Hematopoietic multipotent progenitor cell (in vitro differentiated cells): ENCODE measurements around the gene EIF5AL1. TPM values are rescaled to one million over a fixed set of nuclear protein-coding genes. Genes with fewer than 3 reads are reported as not detected.
A peak's percentile ranks its signal among the peaks of the same experiment; 100 is the strongest.
"Not testable (repeated sequence)": the region's sequence is repeated elsewhere in the genome, so short reads cannot be mapped to it uniquely, and the experiment has no call there.

Experiments used
- DNase-seq, 3 donors: peaks; one replicate each; pipeline ENCODE4 v3.0.0-alpha.2; 2011 to 2015; ENCODE audit warnings: low read depth in 2 of 3, low spot score in 2 of 3
- total RNA-seq: library from RNA; depleted of rRNA; stranded (reverse); fragments of >200 nt; gene quantifications from one replicate; pipeline ENCODE4 v1.2.3, GENCODE V29; 2012

Gene EIF5AL1
- total RNA-seq, 1 donor: 0.27 TPM

DNA sequence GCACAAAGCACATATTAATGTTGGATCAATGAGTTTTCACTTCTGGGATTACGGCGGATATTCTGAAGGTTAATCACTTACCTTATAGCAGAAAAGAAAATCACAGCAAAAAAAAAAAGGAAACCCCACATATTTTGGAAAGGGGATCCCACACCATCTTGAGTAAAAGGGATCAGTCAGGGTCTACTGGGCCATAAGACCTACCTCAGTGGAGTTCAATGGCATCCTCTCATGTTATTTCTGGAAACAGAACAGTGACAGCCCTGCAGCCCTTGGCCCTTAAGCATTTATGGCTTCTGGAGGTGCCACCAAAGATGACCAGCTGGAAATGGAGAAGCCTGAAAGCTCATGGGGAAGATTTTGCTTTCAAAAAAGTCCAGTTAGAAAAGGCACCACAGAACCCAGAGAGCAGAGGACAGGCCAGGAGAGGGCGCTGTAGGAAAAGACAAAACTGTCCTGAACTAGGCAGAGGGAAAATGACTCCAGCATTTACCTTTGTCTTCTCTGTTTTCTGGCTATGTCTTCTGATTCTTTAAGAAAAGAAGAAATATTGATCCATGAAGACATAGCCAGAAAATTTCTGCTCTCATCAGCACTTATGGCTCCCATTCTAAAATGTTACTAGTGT, 2.9 kb upstream of the EIF5AL1 start:
- not testable (repeated sequence) for DNase-seq

DNA sequence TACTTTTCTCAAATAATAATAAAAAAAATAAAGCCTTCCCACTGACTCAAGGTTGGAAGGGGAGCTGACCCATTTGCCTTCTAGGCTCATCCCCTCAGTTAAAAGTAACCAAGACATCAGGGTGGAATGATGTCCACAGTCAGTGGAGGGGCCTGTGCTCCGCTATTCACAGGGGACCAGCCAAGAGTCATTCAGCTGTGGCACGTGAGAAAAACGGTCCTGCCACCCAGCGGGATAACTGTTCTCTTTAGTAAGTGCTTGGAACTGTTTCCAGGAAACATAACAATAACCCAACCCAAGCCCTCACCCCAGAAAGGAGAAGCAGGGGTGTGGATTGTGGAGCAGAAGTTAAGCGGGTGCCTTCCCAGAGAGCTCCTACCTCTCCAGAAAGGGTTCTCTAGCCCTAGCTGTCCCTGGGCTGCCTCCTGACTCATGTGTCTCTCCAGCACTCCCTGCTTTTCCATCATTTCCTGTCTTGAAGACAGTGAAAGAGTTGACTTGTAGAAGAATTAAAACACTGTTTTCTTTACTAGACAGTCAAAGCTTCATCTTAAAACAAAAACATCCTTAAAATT, 2.3 kb upstream of the EIF5AL1 start:
- DNase-seq: not testable (repeated sequence)

DNA sequence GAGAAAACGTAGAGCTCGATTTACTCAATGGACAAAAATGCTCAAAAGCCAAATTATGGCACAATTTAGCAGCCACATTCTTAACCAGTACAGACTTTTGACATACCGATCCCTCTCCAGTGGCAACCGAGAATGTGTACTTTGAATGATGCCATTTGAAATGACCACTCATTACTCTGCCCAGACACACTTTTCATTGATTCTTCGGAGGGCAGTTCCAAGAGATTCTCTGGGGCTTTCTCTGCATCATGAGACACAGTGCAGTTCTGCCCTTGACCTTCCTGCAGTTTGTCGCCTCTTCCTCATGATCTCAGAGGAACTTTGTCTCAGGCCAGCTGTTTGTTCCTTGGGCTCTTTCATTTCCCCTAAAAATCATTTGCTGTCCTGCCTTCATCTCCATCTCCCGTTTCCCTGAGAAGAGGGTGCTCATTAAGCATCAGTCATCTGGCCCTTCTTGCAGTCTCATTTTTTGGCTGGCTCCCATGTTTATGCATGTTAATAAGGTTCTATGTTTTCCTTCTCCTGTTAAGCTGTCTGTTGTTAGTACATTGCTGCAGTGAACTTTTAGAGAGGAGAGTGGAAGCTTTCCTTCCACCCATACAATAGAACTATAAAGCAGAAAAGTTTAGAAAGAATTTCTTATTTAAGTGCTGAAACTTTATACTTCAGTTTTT, 4.3 kb downstream of the EIF5AL1 start:
- not testable (repeated sequence) for DNase-seq

DNA sequence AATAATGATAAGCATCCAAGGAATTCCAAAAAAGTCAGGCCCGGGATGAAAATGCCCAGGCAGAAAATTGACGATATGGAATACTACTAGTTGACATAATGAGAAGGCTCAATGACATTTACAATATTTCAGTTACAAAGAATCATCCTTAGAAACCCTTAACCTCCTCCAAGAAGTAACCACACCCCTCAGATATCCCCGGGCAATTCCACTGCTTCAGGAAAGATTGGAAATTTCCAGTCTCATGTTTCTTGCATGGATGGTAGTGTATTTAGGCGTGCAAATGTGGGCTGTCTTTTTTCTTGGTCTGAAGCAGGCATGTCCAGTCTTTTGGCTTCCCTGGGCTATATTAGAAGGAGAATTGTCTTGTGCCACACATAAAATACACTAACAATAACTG, 5.2 kb downstream of the EIF5AL1 start:
- DNase-seq: not testable (repeated sequence)

DNA sequence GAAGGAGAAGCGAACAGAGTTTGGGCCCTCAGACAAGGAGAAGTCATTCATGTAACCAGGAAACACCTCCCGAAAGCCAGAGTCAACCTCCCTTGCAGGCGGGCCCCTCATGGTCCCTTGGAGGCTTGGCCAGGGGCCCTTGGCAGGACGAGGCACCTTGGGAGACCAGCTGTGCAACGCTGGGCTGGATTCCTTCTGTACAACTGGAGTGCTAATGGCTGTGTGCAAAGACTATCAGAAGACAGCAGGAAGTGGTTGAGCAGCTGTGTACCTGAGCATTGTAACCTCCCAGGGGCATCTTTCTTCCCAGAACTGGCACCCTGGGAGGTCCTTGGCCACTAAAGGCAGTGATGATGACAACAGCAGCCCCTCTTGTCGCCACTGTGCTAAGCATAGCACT, 9.4 kb downstream of the EIF5AL1 start:
- not testable (repeated sequence) for DNase-seq

DNA sequence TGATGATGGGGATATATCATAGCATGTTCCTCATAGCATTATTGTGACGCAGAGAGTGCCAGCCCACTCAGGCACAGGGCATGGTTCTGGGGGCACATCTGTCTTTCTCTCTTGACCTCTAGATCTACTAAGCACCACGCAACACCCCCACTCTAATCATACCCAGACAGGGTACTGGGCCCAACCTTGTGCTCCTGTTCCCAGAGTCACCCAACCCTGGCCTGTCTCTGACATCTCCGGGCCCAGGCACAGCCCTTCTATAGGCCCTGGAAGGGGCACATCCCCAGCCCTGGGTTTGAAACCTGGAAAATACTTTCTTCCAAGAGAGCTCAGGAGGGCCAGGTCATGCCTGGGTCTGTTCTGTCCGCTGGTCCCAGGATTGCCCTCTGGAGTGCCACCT, 10.1 kb downstream of the EIF5AL1 start:
- not testable (repeated sequence) for DNase-seq

DNA sequence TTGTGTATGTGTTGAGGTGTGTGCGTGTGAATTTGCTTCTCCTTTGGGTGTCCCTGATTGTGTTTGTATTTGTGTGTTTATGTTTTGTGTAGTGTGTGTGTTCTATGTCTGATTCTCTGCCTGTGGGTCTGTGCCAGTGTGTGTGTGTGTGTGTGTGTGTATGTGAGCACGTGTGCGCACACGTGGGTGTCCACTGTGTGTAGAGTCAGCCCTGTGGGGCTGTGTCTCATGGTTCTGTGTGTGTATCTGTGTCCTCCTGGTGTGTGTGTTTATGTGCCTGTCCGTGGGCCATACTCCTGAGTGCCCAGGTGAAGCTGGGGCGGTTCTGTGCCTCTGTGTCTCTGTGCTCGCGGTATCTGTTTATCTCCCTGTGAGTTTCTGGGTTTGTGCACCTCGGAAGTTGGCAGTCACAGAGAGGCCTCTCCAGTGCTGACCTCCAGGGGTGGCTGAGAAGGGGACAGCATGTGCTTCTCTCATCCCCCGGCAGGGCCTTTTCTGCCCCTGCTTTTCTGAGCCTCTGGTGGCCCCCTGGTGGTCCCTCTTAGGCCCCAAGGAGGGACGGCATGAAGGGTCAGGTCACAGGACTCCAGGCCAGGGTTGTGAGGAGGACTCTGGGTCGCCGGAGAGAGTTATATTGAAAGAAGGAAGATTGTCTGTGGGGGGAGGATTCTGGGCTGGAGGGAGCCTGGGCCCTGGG, 11.0 kb downstream of the EIF5AL1 start:
- DNase-seq: not testable (repeated sequence)

DNA sequence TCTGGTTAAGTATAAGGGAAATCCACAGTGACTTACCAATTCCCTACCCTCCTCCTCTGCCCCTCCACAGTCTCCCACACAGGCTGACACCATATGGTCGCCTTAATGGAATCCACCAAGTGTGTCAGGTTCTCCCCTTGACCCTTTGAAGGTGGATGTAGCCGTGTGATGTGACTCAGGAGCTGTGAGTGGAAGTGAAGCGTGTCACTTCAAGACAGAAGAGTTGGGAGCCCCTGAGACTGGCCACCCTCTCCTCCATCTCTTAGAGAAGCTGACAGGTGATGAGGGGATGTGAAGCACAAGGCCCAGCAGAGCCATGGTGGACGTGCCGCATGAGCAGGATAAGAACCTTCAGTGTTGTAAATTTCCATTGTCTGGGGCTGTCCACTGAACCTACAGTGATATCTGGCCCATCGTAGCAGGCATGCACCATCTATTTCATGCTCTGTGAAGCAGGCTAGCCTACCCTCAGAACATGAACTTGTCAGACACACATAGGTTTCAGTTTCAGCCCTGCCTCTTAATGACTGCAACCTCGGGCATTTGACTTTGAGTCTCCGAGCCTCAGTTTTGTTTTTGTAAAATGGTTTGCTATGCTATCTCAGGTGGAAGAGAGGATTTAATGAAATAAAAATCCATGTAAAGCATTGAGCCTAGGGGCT, 12.8 kb downstream of the EIF5AL1 start:
- not testable (repeated sequence) for DNase-seq

DNA sequence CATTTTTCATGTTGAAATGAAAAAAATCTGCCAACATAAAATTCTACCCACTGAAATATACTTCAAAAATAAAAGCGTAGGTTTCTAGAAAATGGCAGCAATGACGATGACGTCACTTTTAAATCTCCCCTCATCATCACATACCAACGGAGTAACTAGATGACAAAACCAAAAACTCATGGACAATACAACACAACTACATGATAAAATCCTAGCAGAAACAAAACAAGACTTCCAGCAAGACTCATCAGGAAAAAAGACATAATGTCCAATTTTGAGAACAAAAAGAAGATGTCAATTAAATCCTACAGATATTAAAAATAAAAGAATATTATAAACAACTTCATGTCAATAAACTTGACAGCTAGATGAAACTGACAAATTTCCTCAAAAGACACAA, 15.9 kb downstream of the EIF5AL1 start:
- DNase-seq: not testable (repeated sequence)

DNA sequence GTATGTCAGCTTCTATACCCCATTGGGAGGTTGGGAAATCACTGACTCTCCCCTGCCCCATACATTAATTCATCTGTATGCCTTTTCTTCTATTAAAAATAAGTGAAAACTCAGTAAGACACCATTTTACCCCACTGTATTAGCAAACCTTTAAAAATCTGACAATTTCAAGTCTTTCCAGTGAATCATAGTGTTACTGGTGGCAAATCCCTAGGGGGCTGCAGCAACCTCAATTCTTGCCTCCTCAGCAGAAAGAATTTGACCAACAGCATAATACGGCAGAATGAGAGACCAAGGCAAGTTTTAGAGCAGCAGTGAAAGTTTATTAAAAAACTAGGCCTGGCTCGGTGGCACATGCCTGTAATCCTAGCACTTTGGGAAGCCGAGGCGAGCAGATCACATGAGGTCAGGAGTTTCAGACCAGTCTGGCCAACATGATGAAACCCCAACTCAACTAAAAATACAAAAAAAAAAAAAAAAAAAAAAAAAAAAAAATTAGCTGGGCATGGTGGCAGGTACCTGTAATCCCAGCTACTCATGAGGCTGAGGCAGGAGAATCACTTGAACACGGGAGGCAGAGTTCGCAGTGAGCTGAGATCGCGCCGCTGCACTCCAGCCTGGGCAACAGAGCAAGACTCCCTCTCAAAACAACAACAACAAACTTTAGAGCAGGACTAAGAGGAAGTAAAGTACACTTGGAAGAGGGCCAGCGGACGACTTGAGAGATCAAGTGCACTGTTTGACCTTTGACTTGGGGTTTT, 21.0 kb downstream of the EIF5AL1 start:
- not testable (repeated sequence) for DNase-seq

DNA sequence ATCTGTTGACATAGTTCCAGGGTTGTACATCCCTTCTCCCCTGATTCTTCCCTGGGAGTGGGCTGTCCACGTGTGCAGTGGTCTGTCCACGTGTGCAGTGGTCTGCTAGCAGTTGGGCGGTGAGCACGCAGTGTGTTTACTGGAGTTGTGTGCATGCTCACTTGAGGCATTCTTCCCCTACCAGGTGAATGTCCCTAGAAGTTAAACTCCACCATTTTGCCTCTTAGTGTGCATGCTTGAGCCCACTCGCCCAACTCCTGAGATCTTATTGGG, 21.5 kb downstream of the EIF5AL1 start:
- not testable (repeated sequence) for DNase-seq

DNA sequence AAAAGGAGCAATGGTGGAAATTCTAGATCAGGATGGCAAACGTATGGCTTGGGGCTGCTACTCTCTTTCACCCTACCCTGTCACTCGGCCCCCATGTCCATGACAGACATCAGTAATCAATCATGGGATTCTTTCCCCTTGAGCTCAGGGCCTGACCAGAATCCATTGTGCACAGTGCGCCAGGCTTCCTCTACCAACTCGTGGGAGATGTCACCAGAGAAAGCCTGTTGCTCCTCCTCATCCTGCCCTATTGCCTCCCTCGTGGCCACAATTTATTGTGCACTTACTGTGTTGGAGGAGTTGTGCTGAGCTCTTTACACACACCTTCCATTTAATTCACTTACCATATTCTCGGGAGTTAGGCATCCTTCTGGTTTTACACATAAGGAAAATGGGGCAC, 26.0 kb downstream of the EIF5AL1 start:
- not testable (repeated sequence) for DNase-seq

DNA sequence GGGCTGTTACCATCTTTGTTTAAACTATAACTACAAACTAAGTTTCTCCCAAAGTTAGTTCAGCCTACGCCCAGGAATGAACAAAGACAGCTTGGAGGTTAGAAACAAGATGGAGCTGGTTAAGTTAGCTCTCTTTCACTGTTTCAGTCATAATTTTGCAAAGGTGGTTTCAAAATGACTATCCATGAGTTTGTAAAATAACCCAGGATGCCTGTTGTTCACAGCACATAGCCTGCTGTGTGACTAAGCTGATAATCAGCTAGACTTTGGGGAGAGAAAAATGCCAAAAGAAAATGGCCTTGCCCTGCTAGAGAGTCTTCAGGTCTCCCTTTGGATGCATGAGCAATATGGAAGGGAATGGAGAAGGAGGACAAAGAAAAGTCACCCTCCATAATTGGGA, 28.6 kb downstream of the EIF5AL1 start:
- DNase-seq: not testable (repeated sequence)

DNA sequence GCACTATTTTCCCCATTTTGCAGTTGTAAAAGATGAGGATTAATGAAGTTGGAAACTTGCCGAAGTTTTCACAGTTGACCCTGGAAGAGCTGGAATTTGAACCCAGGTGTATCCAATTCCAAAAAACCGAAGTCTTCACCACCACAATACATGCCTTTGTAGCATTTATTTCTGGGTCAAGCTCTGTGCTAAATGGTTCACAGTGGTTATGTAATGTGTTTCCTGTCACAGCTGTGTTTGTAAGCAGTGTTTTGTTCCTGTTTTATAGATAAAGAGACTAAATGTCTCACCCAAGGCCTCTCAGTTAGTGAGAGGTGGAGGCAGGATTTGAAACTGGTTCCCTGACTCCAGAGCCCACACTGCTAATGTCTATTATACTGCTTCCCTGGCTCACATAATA, 30.3 kb downstream of the EIF5AL1 start:
- DNase-seq: peak in 1 of 3 donors; percentile 36

DNA sequence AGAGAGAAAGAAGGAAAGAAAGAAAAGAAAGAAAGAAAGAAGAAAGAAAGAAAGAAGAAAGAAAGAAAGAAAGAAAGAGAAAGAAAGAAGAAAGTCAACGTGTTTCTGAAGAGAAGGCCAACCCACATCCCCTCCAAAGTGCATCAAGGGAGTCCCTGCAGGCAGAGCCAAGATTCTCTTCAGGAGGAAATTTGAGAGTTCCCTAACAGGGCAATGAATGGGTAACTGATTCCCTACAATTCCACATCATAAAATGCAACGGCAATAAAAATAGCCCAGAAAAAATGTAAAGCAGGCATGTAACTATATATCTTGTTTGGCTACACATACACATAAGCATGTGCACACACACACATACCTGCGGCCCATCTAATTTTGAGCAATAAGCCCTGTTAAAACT, 32.1 kb downstream of the EIF5AL1 start:
- not testable (repeated sequence) for DNase-seq

DNA sequence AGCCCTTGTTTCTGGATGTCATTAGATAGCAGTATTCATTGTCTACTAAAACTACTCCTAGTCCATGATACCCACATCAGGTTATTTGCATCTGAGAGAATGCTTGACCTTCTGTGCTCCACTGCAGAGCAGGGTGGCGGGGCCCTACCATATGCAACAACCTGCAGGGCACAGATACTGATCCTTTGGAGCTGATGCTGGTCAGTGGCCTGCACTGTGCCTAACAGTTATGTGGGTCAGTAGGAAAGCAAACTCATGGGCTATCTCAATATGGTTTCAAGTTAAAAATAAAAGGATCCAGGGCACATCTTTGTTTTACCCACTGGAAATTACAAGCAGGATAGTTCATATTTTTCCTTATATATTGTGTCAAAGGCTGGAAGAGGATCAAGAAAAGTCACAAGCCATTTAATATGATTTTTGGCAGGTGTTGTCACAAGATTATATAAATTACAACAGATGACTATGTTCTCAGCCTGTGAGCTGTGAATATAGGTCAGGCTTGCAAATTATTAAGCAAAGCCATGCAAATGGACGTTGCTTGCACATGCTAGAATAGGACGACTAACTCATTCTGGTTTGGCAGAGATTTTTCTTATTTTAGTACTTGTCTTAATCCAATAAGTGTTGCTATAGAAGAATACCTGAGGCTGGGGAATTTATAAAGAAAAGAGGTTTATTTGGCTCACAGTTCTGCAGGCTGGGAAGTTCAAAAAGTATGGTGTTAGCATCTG, 32.8 kb downstream of the EIF5AL1 start:
- not testable (repeated sequence) for DNase-seq

DNA sequence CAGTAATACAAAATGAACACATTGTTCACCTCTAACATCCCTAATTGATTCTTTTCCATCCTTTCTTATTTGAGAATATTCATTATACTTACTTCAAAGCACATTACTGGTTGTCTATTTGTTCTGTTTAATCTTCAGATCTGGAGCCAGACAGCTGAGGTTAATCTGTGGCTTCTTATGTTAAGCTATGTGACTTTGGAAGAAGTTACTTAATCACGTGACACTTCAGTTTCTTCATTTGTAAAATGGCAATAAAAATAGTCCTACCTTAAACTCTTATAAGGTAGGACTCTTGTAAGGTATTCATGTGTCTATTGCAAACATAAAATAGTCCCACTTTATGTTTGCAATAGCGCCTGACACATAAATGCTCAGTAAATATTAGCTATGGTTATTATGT, 34.8 kb downstream of the EIF5AL1 start:
- not testable (repeated sequence) for DNase-seq

DNA sequence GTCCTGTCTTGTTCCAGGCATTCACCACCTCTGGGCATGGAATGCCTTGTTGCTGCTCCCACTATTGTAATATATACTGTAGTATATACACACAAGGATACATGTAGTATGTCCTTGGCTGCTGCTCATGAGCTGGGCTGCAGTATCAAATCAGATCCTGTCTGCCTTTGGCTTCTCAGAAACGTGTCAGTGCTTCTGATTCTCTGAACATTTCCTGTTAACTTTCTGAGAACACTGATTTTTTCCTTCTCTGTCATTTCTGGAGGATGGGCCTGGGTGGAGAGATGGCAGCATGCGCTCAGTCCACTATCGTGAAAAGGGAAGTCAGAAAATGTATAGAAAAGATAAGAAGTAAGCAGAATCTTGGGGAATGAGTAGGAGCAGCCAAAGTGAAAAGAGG, 35.6 kb downstream of the EIF5AL1 start:
- no peak for DNase-seq

DNA sequence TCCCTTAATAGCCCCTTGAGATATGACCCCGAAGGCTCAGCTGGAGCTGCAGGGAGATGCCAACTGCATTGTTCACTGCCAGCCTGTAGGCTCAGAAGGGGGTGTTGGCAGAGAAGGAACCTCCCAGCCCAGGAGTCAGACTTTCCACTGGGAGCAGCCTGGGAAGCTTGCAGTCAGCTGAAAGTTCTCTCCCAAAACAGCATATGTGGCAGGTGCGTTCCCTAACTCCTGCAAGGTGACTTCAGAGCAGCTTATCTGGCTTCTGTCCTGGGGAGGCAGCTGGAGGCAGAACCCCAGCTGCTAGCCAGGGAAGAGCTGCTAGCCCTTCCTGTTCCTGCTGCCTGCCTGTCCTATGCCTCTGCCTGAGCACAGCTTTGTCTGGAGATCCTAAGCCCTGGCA, 39.8 kb downstream of the EIF5AL1 start:
- DNase-seq: no peak
